Heart left ventricle (tissue), 11 donors: ENCODE data around the gene MRPL30. TPM values are rescaled to one million over a fixed set of nuclear protein-coding genes. Genes with fewer than 3 reads are reported as not detected.

Source experiments
- polyA plus RNA-seq, 2 donors: library from polyadenylated mRNA; stranded (reverse); fragments of 200-250 nt; gene quantifications; one replicate each; pipeline ENCODE4 v1.2.3, GENCODE V29; 2013
- total RNA-seq, 9 donors: library from RNA; depleted of rRNA in 2 of 9; stranded (reverse); fragments of >200 nt in 2 of 9; fragmentation: NEBNext Ultra II Directional in 3 of 9; extraction: Animal tissue kit (Norgen Biotek cat#: 25700) in 3 of 9; gene quantifications; one replicate each; pipeline versions ENCODE4 v1.1.0 to v1.2.4, GENCODE V29; 2016 to 2023
- donor health status: ischemic (EF 13 %, LVEDD 7.1; RV severe dilation, severe dysfunction).
- donor health status: healthy with polysubstance abuse.
- donor health status: DM: no; HTN: yes; CAD: no.
- donor health status: DM: no; HTN: no; CAD: no.
- donor health status: ischemic (EF 25% LVEDD 5.7; RV mildly dilated, moderate dysfunction).
- donor health status: healthy.
- donor health status: DM: yes; HTN: yes; CAD: no.
- donor health status: PGD.
- donor health status: nonischemic (EF 23%, LVEDD 6.1; RV moderate dilation, normal function).

The MRPL30 gene
- total and polyA plus RNA-seq, 11 donors, result 24.9 to 38.3 (median 34.0) TPM

Other genes starting within 250 kb of the MRPL30 start
- gene CRACDL, start 245.0 kb upstream of the MRPL30 start, total RNA-seq, result 1 to 10 TPM; 1.1 to 6.4 (median 2.9) TPM
- gene CRACDL, start 245.0 kb upstream of the MRPL30 start, polyA plus RNA-seq, result 1 to 10 TPM; 1.7 to 7.4 TPM
- under 1 TPM in 3 of 9 donors, not detected in 6; 0.29 to 0.70 (median 0.69) TPM for gene C2orf15, start 39.5 kb upstream of the MRPL30 start, total RNA-seq
- gene C2orf15, start 39.5 kb upstream of the MRPL30 start, polyA plus RNA-seq, result under 1 TPM in 1 of 2 donors, not detected in 1; 0.04 TPM
- 10 to 100 TPM in 1 of 9 donors, 1 to 10 TPM in 8; 1.3 to 63.7 (median 2.9) TPM for gene TSGA10, start 26.2 kb upstream of the MRPL30 start, total RNA-seq
- 1 to 10 TPM in 1 of 2 donors, under 1 TPM in 1; 0.75 to 1.7 TPM for gene TSGA10, start 26.2 kb upstream of the MRPL30 start, polyA plus RNA-seq
- gene LIPT1, start 26.2 kb upstream of the MRPL30 start, total RNA-seq, result 10 to 100 TPM in 2 of 9 donors, 1 to 10 TPM in 7; 5.3 to 10.9 (median 7.5) TPM
- gene LIPT1, start 26.2 kb upstream of the MRPL30 start, polyA plus RNA-seq, result 10 to 100 TPM in 1 of 2 donors, 1 to 10 TPM in 1; 5.3 to 12.4 TPM
- 10 to 100 TPM in 8 of 9 donors, 1 to 10 TPM in 1; 8.4 to 16.4 (median 14.0) TPM for gene MITD1, start 126 bp upstream of the MRPL30 start, total RNA-seq
- gene MITD1, start 126 bp upstream of the MRPL30 start, polyA plus RNA-seq, result 10 to 100 TPM; 21.7 to 22.6 TPM
- not detected for gene LYG2, start 74.5 kb downstream of the MRPL30 start, total RNA-seq
- gene LYG2, start 74.5 kb downstream of the MRPL30 start, polyA plus RNA-seq, result not detected
- under 1 TPM in 6 of 9 donors, not detected in 3; 0.29 to 0.64 (median 0.47) TPM for gene LYG1, start 120.0 kb downstream of the MRPL30 start, total RNA-seq
- gene LYG1, start 120.0 kb downstream of the MRPL30 start, polyA plus RNA-seq, result 1 to 10 TPM in 1 of 2 donors, under 1 TPM in 1; 0.80 to 1.2 TPM
- 10 to 100 TPM; 19.4 to 34.3 (median 22.7) TPM for gene TXNDC9, start 155.1 kb downstream of the MRPL30 start, total RNA-seq
- gene TXNDC9, start 155.1 kb downstream of the MRPL30 start, polyA plus RNA-seq, result 10 to 100 TPM; 15.8 to 37.5 TPM
- gene EIF5B, start 156.2 kb downstream of the MRPL30 start, total RNA-seq, result 100 to 1,000 TPM in 2 of 9 donors, 10 to 100 TPM in 7; 56.1 to 165 (median 86.8) TPM
- 100 to 1,000 TPM; 109 to 115 TPM for gene EIF5B, start 156.2 kb downstream of the MRPL30 start, polyA plus RNA-seq